Uterus (tissue), 4 donors: ENCODE data around the gene GDI1. TPM values are rescaled to one million over a fixed set of nuclear protein-coding genes. Genes with fewer than 3 reads are reported as not detected.

Source experiments
- DNase-seq, 2 donors: peaks; one replicate each; pipeline ENCODE4 v3.0.0-alpha.2; 2019 to 2020
- H3K27ac ChIP-seq, 2 donors: fragments of 200-600 bp; sonication (generic); 1 replicate in 1 of 2; 2 replicates in 1 of 2; pipeline ENCODE4 v1.5.1; 2016 to 2018
- H3K27me3 ChIP-seq, 2 donors: fragments of 200-600 bp; sonication (generic); one replicate each; pipeline ENCODE4 v1.5.1; 2018 to 2019; ENCODE audit warnings: control low read depth in 1 of 2
- H3K36me3 ChIP-seq, 2 donors: fragments of 200-600 bp; sonication (generic); one replicate each; pipeline ENCODE4 v1.5.1; 2019; ENCODE audit warnings: control low read depth in 1 of 2
- H3K4me1 ChIP-seq, 2 donors: fragments of 200-600 bp; sonication (generic); one replicate each; pipeline ENCODE4 v1.5.1; 2018 to 2019; ENCODE audit warnings: control low read depth in 1 of 2
- H3K4me3 ChIP-seq, 2 donors: fragments of 200-600 bp; sonication (generic); 1 replicate in 1 of 2; 2 replicates in 1 of 2; pipeline ENCODE4 v1.5.1; 2018 to 2019; ENCODE audit warnings: mild to moderate bottlenecking in 1 of 2
- H3K9me3 ChIP-seq, 2 donors: fragments of 200-600 bp; sonication (generic); one replicate each; pipeline ENCODE4 v1.5.1; 2019; ENCODE audit warnings: control low read depth in 1 of 2
- CTCF ChIP-seq, 4 experiments: fragments of 200-600 bp in 2 of 4; fragments of 450-650 bp in 2 of 4; sonication (generic) in 2 of 4; IDR thresholded peaks; one replicate each; pipeline ENCODE4 v1.5.1; 2016 to 2019; ENCODE audit warnings: antibody characterized with exemption in 4 of 4, mild to moderate bottlenecking in 2 of 4, moderate library complexity in 1 of 4
- POLR2A ChIP-seq, 2 donors: fragments of 450-650 bp; IDR thresholded peaks; one replicate each; pipeline ENCODE4 v1.6.1; 2016; ENCODE audit warnings: antibody characterized with exemption in 2 of 2, mild to moderate bottlenecking in 1 of 2, moderate library complexity in 1 of 2
- intact Hi-C: fragments of 100-400 bp; cut with DNase I; formaldehyde crosslinking; loops from one replicate; pipeline ENCODE4 v1.15.1; 2023; ENCODE audit warnings: low total_unique reads
- total RNA-seq, 4 donors: library from RNA; depleted of rRNA in 3 of 4; stranded (reverse); fragments of >200 nt in 3 of 4; gene quantifications; one replicate each; pipeline versions ENCODE4 v1.1.0 to v1.2.4, GENCODE V29; 2014 to 2023
- donor health status: DM: yes; HTN: yes; CAD: no.

GDI1 gene
- total RNA-seq, 4 donors from 2014 or later, result 100.0 to 175 (median 135) TPM

- H3K4me3 ChIP-seq, result no peak overlapping the region
- no peaks in the 10 kb centered on the region for H3K36me3 ChIP-seq
- H3K4me1 ChIP-seq, result no peaks in the 10 kb centered on the region
- intact Hi-C loops, result no loop called here
- no peak overlapping the region for H3K27ac ChIP-seq
- no peaks in the 10 kb centered on the region for H3K9me3 ChIP-seq
- DNase-seq, result no peak
- TF ChIP-seq POLR2A (IDR thresholded peaks at IDR 0.05) (no peak), CTCF (IDR thresholded peaks at IDR 0.05) (no peak)
- H3K27me3 ChIP-seq, result no peaks in the 10 kb centered on the region
These were observed 31.3 kb downstream of the GDI1 start for GRCh38 chrX:154468217-154468616.

GRCh38 chrX:154469114-154469513 lies 32.2 kb downstream of the GDI1 start:
- TF ChIP-seq CTCF (IDR thresholded peaks at IDR 0.05) (no peak), POLR2A (IDR thresholded peaks at IDR 0.05) (no peak)
- H3K4me1 ChIP-seq, result no peaks in the 10 kb centered on the region
- no peaks in the 10 kb centered on the region for H3K9me3 ChIP-seq
- no peaks in the 10 kb centered on the region for H3K36me3 ChIP-seq
- no peaks in the 10 kb centered on the region for H3K27me3 ChIP-seq
- no peak overlapping the region for H3K4me3 ChIP-seq
- intact Hi-C loops, result no loop called here
- H3K27ac ChIP-seq, result no peak overlapping the region
- no peak for DNase-seq

GRCh38 chrX:154469880-154470279 lies 32.9 kb downstream of the GDI1 start:
- Histone ChIP-seq H3K27me3 (no peaks in the 10 kb centered on the region), H3K9me3 (no peaks in the 10 kb centered on the region), H3K4me3 (no peak overlapping the region), H3K27ac (no peak overlapping the region), H3K4me1 (no peaks in the 10 kb centered on the region), H3K36me3 (no peaks in the 10 kb centered on the region)
- TF ChIP-seq POLR2A (IDR thresholded peaks at IDR 0.05), result no peak
- no peak for TF ChIP-seq CTCF (IDR thresholded peaks at IDR 0.05)
- no peak for DNase-seq
- intact Hi-C loops, result no loop called here

- intact Hi-C loops, result no loop called here
- no peak for TF ChIP-seq CTCF (IDR thresholded peaks at IDR 0.05)
- no peak for TF ChIP-seq POLR2A (IDR thresholded peaks at IDR 0.05)
- Histone ChIP-seq H3K27ac (no peak overlapping the region), H3K36me3 (no peaks in the 10 kb centered on the region), H3K4me3 (no peak overlapping the region), H3K27me3 (no peaks in the 10 kb centered on the region), H3K4me1 (no peaks in the 10 kb centered on the region), H3K9me3 (no peaks in the 10 kb centered on the region)
- DNase-seq, result no peak
These were observed 33.5 kb downstream of the GDI1 start for GRCh38 chrX:154470434-154470833.

GRCh38 chrX:154470914-154471568 lies 34.1 kb downstream of the GDI1 start:
- Histone ChIP-seq H3K27ac (no peak overlapping the region), H3K4me1 (no peaks in the 10 kb centered on the region), H3K27me3 (no peaks in the 10 kb centered on the region), H3K9me3 (no peaks in the 10 kb centered on the region), H3K4me3 (no peak overlapping the region), H3K36me3 (no peaks in the 10 kb centered on the region)
- DNase-seq, result no peak
- no peak for TF ChIP-seq POLR2A (IDR thresholded peaks at IDR 0.05)
- TF ChIP-seq CTCF (IDR thresholded peaks at IDR 0.05), result no peak
- intact Hi-C loops, result no loop called here
